OCI-LY7 (cell line): ENCODE data around the gene THAP11. TPM values are rescaled to one million over a fixed set of nuclear protein-coding genes. Genes with fewer than 3 reads are reported as not detected.

Experiments used
- BruUV-seq: library from RNA; stranded (reverse); fragments of 400-500 nt; replicated peaks from 2 replicates; lab custom pipeline; 2021; lab: Mats Ljungman, UMichigan
- CTCF ChIA-PET: fragments of 300-600 bp; sonication (Branson Sonifier 250); formaldehyde crosslinking; loops from one replicate; lab custom pipeline; 2022; ENCODE audit warnings: antibody characterized with exemption; ENCODE audit not compliant: unreplicated experiment; lab: Charles Lee
- POLR2A ChIA-PET: fragments of 300-600 bp; sonication (Branson Sonifier 250); formaldehyde crosslinking; loops from one replicate; lab custom pipeline; 2022; ENCODE audit warnings: antibody characterized with exemption; lab: Charles Lee
- DNase-seq: peaks from one replicate; pipeline ENCODE4 v3.0.0-alpha.2; 2015; ENCODE audit warnings: low spot score
- H2AFZ ChIP-seq: fragments of 200-600 bp; sonication (generic), shearing (Covaris generic); 2 replicates; pipeline ENCODE4 v1.6.1; 2014; ENCODE audit warnings: mild to moderate bottlenecking, antibody characterized with exemption, low read length, moderate library complexity
- H3K27ac ChIP-seq: fragments of 200-600 bp; sonication (generic); 2 replicates; pipeline ENCODE4 v1.5.1; 2014; ENCODE audit warnings: mixed run types, low read depth, mild to moderate bottlenecking, moderate library complexity, low read length, inconsistent platforms; ENCODE audit not compliant: poor library complexity, severe bottlenecking
- H3K36me3 ChIP-seq: fragments of 200-600 bp; sonication (generic); 2 replicates; pipeline ENCODE4 v1.6.1; 2014; ENCODE audit warnings: mild to moderate bottlenecking, antibody characterized with exemption, low read length, moderate library complexity, mixed read lengths; ENCODE audit not compliant: insufficient read depth
- H3K4me1 ChIP-seq: fragments of 200-600 bp; sonication (generic); 2 replicates; pipeline ENCODE4 v1.5.1; 2014; ENCODE audit warnings: mild to moderate bottlenecking, low read length; ENCODE audit not compliant: insufficient read depth, poor library complexity, severe bottlenecking
- H3K4me2 ChIP-seq: fragments of 200-600 bp; sonication (generic); 2 replicates; pipeline ENCODE4 v1.6.1; 2014; ENCODE audit warnings: mild to moderate bottlenecking, low read length
- H3K4me3 ChIP-seq: fragments of 200-600 bp; sonication (generic); 2 replicates; pipeline ENCODE4 v1.5.1; 2014; ENCODE audit warnings: mild to moderate bottlenecking, low read depth, low read length; ENCODE audit not compliant: poor library complexity, severe bottlenecking
- H3K79me2 ChIP-seq: fragments of 200-600 bp; sonication (generic); 2 replicates; pipeline ENCODE4 v1.6.1; 2016; ENCODE audit warnings: low read depth, mild to moderate bottlenecking, low read length, moderate library complexity, mixed read lengths; ENCODE audit not compliant: insufficient read depth
- H3K9me2 ChIP-seq: fragments of 200-600 bp; sonication (generic); 2 replicates; pipeline ENCODE4 v1.6.1; 2016; ENCODE audit warnings: mild to moderate bottlenecking, low read length, mixed read lengths; ENCODE audit not compliant: insufficient read depth
- H3K9me3 ChIP-seq: fragments of 200-600 bp; sonication (generic); 2 replicates; pipeline ENCODE4 v1.6.1; 2014; ENCODE audit warnings: mild to moderate bottlenecking, mixed run types, low read length, mixed read lengths
- H4K20me1 ChIP-seq: fragments of 200-600 bp; sonication (generic); 2 replicates; pipeline ENCODE4 v1.6.1; 2014; ENCODE audit warnings: mild to moderate bottlenecking, antibody characterized with exemption, low read length, moderate library complexity, mixed read lengths; ENCODE audit not compliant: insufficient read depth
- EZH2phosphoT487 ChIP-seq: fragments of 200-600 bp; sonication (generic); IDR thresholded peaks from 2 replicates; pipeline ENCODE4 v1.6.1; 2018; ENCODE audit warnings: low read depth, borderline replicate concordance, mild to moderate bottlenecking, mixed run types, antibody characterized with exemption, low read length, moderate library complexity, mixed read lengths
- intact Hi-C: fragments of 100-400 bp; cut with micrococcal nuclease; formaldehyde crosslinking; loops from one replicate; pipeline ENCODE4 v1.10.0; 2022; ENCODE audit not compliant: unreplicated experiment
- total RNA-seq, 2 experiments: library from RNA; depleted of rRNA in 1 of 2; stranded (reverse); fragments of >200 nt in 1 of 2; shearing (Covaris generic) in 1 of 2; gene quantifications; 2 replicates each; pipeline ENCODE4 v1.2.3, GENCODE V29; 2014 to 2022
- TF ChIP-seq, protein P1 (sequence below): fragments of 200-600 bp; sonication (generic); conservative IDR thresholded peaks from 2 replicates; pipeline ENCODE4 v1.5.1; 2014; ENCODE audit warnings: mild to moderate bottlenecking, antibody characterized with exemption, low read length, moderate library complexity, mixed read lengths

Gene THAP11
- total RNA-seq, 2 experiments from 2014 or later = 39.5 to 66.3 TPM

DNA sequence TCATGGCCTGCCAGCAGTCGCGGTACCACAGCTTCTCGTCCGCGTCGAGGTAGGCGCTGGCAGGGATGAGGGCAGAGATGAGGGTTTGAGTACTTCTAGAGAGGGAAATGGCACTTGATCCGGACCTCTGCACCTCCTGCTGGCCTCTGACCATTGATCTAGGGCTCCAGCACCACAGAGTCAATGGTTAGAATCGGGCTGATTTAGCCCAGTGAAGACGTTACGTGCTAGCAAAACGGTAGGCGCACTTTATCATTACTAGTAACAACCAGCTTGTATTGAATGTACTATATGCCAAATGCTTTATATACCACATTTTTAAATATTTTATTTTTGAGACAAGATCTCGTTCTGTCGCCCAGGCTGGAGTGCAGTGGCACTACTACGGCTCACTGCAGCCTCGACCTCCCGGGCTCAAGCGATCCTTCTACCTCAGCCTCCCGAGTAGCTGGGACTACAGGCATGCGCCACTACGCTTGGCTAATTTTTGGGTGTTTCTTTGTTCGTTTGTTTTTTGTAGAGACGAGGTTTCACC is 34.9 kb upstream of the THAP11 start:
- POLR2A ChIA-PET = interaction anchor here (0.5 to 1.7 kb wide), 11 partner anchors 8 to 457 kb away, joined by 3 to 7 read pairs (median 3); partner anchors contain the start of genes GFOD2 and NUTF2
- Histone ChIP-seq H3K4me2 (peak overlapping the region; percentile 84), H3K4me1 (peaks cover 37% of the 10 kb centered on the region), H3K9me3 (no peaks in the 10 kb centered on the region), H3K27ac (no peak overlapping the region), H4K20me1 (no peaks in the 10 kb centered on the region), H2AFZ (peak overlapping the region; percentile 61), H3K36me3 (peaks cover 28% of the 10 kb centered on the region), H3K9me2 (no peaks in the 10 kb centered on the region), H3K79me2 (peaks cover 37% of the 10 kb centered on the region), H3K4me3 (peak overlapping the region; percentile 80)
- CTCF ChIA-PET = interaction anchor here (0.6 kb wide), 1 partner anchor 9 kb away, joined by 3 read pairs; no protein-coding TSS in a partner anchor
- BruUV-seq = no TSS peak
- DNase-seq = no peak
- intact Hi-C loops = loop anchor here (10.0 kb wide), 1 partner anchor 262 kb away; no protein-coding TSS in a partner anchor
- no peak for TF ChIP-seq EZH2phosphoT487
- TF ChIP-seq, protein P1, sequence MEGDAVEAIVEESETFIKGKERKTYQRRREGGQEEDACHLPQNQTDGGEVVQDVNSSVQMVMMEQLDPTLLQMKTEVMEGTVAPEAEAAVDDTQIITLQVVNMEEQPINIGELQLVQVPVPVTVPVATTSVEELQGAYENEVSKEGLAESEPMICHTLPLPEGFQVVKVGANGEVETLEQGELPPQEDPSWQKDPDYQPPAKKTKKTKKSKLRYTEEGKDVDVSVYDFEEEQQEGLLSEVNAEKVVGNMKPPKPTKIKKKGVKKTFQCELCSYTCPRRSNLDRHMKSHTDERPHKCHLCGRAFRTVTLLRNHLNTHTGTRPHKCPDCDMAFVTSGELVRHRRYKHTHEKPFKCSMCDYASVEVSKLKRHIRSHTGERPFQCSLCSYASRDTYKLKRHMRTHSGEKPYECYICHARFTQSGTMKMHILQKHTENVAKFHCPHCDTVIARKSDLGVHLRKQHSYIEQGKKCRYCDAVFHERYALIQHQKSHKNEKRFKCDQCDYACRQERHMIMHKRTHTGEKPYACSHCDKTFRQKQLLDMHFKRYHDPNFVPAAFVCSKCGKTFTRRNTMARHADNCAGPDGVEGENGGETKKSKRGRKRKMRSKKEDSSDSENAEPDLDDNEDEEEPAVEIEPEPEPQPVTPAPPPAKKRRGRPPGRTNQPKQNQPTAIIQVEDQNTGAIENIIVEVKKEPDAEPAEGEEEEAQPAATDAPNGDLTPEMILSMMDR = no peak

DNA sequence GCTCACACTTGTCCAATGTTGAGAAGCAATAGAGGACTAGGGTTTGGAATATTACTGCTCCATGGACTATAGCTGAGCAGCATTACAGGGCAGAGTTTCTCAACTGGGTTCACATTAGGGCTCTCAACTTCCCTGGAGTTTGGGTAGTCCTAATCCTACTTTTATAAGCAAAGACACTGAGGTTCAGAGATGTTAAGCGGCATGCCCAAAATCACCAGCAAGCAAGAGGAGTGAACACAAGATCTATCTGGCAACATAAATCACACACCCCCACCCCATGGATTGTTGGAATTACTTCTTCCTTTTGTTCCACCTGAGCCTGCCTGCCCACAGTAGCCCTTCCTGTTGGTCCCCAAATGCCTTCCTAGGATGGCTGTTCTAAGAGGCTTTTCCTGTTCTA is 30.2 kb upstream of the THAP11 start:
- Histone ChIP-seq H4K20me1 (no peaks in the 10 kb centered on the region), H2AFZ (no peak overlapping the region), H3K4me1 (peaks cover 4% of the 10 kb centered on the region), H3K9me3 (no peaks in the 10 kb centered on the region), H3K9me2 (no peaks in the 10 kb centered on the region), H3K36me3 (no peaks in the 10 kb centered on the region), H3K79me2 (no peaks in the 10 kb centered on the region), H3K4me2 (no peak overlapping the region), H3K4me3 (no peak overlapping the region), H3K27ac (no peak overlapping the region)
- TF ChIP-seq, protein P1 = no peak
- TF ChIP-seq EZH2phosphoT487 = no peak
- intact Hi-C loops = no loop called here
- no TSS peak for BruUV-seq
- POLR2A ChIA-PET = no interaction called here
- DNase-seq = no peak
- CTCF ChIA-PET = no interaction called here

DNA sequence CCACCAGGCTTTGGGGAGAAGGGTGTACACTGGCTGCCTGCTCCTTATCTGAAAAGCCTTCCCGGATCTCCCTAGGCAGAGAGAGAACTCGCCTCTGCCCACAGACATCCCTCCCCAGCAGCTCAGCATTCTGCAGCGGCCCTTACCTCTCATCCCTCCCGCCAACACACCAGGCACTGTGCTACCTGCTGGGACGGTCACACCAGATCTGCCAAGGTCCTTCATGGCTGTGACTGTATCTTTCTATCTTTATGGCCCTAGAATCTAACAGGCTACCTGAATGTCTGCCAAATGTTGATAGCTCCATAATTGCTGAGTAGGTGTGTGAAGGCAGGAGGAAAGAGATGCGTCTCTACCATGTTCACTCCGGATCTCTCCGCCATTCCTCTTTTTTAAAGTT is 27.6 kb upstream of the THAP11 start:
- ChIA-PET POLR2A (interaction anchor here (1.1 kb wide), 1 partner anchor 8 kb away, joined by 4 read pairs; the partner anchor contains the start of genes RANBP10 and TSNAXIP1), CTCF (no interaction called here)
- Histone ChIP-seq H3K4me2 (no peak overlapping the region), H3K27ac (no peak overlapping the region), H3K9me2 (no peaks in the 10 kb centered on the region), H4K20me1 (no peaks in the 10 kb centered on the region), H2AFZ (no peak overlapping the region), H3K79me2 (no peaks in the 10 kb centered on the region), H3K36me3 (no peaks in the 10 kb centered on the region), H3K9me3 (no peaks in the 10 kb centered on the region), H3K4me1 (no peaks in the 10 kb centered on the region), H3K4me3 (no peak overlapping the region)
- intact Hi-C loops = no loop called here
- no peak for TF ChIP-seq EZH2phosphoT487
- TF ChIP-seq, protein P1 = no peak
- no TSS peak for BruUV-seq
- no peak for DNase-seq
